ENCODE results near the gene CCL4L2.
A peak's percentile ranks its signal among the peaks of the same experiment; 100 is the strongest.
"Not testable (repeated sequence)": the region's sequence is repeated elsewhere in the genome, so short reads cannot be mapped to it uniquely, and the experiment has no call there.

Gene CCL4L2

GRCh38 chr17:36195434-36196130, 15.3 kb upstream of the CCL4L2 start:
- DNase-seq (ENCODE audit: low read depth in 3 of 3), result no peak

GRCh38 chr17:36196131-36196486, 14.8 kb upstream of the CCL4L2 start:
- DNase-seq (ENCODE audit: low read depth in 3 of 3), result no peak

- no peak for DNase-seq (ENCODE audit: low read depth in 3 of 3)
These were observed 13.5 kb upstream of the CCL4L2 start for GRCh38 chr17:36197387-36197703.

GRCh38 chr17:36198831-36199465, 11.9 kb upstream of the CCL4L2 start:
- peak in 1 of 3 experiments; percentile 22 for DNase-seq (ENCODE audit: low read depth in 3 of 3)

- DNase-seq (ENCODE audit: low read depth in 3 of 3), result not testable (repeated sequence)
These were observed 9.8 kb upstream of the CCL4L2 start for GRCh38 chr17:36201102-36201501.

- DNase-seq (ENCODE audit: low read depth in 3 of 3), result not testable (repeated sequence)
These were observed 9.4 kb upstream of the CCL4L2 start for GRCh38 chr17:36201506-36201905.

- no peak for DNase-seq (ENCODE audit: low read depth in 3 of 3)
These were observed 7.5 kb upstream of the CCL4L2 start for GRCh38 chr17:36203335-36203734.

DNA sequence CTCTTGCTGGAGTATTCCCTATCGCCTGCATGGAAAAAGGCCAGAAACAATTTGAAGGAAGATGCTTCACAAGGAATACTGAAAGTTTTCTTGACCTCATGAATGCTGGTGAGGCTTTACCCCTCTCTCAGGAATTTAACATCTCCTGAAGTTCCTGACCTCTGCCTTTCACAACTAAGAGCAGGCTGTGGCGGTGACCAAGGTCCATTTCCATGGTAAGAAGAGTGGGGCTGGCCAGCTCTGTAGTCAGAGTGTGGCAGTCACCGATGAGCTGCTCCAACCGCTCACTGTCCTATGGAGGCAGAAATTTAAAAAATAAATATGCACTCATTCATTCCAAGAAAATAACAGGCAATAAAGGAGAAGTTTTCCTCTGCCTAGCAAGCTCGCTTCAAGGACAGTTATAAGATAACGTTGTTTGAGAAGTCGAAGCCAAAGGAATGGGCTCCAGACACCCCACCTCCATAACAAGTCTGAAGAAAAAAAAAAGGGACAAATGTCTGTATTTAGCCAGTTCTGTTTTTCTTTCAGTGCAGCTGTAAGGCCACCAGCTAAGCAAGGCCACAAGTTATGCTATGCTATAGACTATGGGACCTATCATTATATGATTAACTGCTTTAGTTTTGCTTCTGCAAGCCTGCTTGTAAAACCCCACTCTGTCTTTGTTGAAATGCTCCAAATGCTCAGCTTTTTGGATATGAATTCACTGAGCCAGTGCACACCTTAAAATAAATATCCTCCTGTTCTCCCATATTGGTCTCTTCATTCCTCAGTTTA, 6.0 kb upstream of the CCL4L2 start:
- DNase-seq (ENCODE audit: low read depth in 3 of 3), result no peak

DNA sequence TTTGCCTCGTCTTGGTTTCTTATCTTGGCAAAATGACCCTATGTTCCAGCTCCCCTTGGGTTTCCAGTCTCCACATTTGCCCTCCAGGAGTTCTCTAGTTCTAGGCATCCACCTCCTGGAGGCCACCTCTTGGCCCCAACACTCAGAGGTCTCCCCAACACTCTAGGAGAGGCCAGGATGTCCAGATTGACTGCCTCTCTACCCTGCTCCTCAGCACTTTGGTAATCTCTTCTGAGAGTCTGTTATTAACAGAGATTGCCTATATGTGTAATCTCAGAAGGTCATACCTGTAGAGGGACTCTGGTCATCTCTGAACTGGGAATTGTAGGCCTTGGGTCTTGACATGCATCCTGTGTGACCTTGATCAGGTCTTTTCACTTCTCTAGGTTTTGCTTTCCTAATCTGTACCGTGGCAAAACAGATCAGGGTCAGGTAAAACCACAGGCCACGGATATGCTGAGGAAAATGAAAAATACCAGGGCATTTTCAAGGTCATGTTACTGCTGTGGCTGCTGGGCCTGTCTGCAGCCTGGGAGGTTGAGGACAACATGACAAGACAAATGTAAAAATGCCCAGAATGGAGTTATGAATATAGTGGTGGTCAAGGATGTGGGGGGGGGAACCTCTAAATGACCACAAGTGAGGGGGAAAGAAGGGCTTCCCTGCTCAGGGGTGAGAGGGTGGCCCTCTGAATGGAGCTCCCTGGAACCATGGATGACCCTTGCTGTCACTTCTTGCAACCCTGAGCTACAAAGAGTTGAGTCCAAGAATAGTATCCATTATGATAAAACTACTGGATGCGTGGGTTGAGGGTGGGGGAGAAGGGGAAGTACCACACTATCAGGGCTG, 5.0 kb upstream of the CCL4L2 start:
- no peak for DNase-seq (ENCODE audit: low read depth in 3 of 3)

- DNase-seq (ENCODE audit: low read depth in 3 of 3), result not testable (repeated sequence)
These were observed 4.4 kb upstream of the CCL4L2 start for GRCh38 chr17:36206486-36206821.

- not testable (repeated sequence) for DNase-seq (ENCODE audit: low read depth in 3 of 3)
These were observed 3.5 kb upstream of the CCL4L2 start for GRCh38 chr17:36207383-36207782.

DNA sequence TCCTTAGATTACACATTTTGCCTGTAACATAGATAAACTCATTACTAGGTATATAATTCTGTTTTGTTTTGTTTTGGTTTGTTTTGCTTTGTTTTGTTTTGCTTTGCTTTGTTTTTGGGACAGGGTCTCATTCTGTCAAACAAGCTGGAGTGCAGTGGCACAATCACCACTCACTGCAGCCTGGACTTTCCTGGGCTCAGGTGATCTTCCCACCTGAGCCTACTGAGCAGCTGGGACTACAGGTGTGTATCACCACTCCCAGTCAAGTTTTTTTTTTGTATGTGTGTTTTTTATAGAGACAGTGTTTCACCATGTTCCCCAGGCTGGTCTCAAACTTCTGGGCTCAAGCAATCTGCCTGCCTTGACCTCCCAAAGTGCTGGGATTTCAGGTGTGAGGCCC, 1.3 kb upstream of the CCL4L2 start:
- DNase-seq (ENCODE audit: low read depth in 3 of 3), result no peak

- not testable (repeated sequence) for DNase-seq (ENCODE audit: low read depth in 3 of 3)
These were observed 815 bp downstream of the CCL4L2 start for GRCh38 chr17:36211484-36212271.

- DNase-seq (ENCODE audit: low read depth in 3 of 3), result no peak
These were observed 1.4 kb downstream of the CCL4L2 start for GRCh38 chr17:36212272-36212605.

DNA sequence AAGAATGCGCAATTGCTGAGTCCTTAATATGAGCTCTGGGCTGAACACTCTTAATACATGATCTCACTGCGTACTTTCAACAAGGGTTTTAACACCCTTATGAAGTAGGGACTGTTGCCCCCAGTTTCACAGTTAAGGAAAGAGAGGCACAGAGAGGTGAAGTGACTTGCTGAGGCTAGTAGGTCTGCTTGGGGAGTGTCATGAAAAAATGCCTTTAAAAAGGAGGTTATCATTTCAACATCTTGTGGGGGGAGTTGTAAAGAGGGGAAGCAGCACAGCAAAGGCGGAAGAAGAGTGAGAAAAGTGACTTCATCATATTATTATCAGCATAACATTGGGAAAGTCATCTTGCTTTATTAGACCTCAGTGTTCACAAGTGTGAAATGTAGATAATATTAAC, 2.1 kb downstream of the CCL4L2 start:
- no peak for DNase-seq (ENCODE audit: low read depth in 3 of 3)

GRCh38 chr17:36213695-36214094, 2.8 kb downstream of the CCL4L2 start:
- DNase-seq (ENCODE audit: low read depth in 3 of 3), result no peak

DNA sequence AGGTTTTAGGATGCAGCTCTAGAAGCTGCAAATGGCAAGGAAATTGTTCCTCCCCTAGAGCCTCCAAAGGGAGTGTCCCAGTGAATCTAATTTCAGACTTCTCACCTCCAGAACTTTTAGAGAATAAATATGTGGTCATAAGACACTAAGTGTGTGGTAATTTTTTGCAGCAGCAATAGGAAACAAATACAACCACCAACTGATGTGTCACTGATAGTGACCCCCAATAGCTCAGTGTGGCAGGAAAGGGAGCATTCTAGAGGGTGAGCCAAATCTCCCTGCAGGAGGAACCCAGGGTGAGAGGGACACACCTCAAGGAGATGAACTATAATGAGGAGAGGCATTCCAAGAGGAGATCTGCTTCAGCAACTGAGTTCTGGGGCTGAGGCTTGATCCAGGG, 4.1 kb downstream of the CCL4L2 start:
- DNase-seq (ENCODE audit: low read depth in 3 of 3), result no peak

DNA sequence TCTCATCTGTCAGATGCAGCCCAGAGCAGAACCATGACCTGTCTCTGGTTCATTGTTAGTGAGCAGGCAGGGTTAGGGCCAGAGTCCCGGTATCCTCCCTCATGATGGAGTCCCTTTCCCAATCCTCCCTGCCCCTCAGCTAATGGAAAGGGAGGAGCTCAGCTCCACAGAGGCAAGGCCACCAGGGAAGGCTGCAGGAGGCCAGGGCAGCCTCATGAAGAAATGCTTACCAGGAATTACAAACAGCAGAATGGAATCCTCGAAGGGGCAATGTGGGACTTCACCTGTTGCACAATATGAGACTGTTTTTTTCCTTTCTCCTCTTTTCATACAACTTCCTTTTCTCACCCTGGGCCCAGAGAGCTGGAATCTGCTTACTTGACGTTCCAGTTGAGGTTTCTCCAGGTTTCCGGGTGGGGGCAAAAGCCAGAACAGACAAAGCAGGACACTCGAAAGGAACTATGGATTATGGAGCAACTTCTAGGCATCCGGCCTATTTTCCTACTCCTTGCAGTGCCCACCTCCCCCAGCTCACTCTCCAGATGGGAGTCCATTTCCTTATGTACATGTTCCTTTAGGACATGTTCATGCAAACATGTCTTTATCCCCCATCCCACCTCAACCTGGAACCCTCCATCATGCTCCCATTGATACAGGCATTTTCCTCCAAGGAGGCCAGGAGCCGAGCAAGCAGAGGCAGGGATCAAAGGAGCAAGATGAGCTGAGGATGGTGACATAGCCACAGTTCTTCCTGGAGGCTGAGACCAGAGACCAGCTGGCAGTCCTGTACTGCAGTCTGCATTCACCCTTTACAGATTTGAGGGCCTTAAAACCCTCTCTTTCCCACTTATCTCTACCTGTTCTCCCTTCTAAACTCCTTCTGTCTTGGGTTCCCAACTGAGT, 4.8 kb downstream of the CCL4L2 start:
- not testable (repeated sequence) for DNase-seq (ENCODE audit: low read depth in 3 of 3)

DNA sequence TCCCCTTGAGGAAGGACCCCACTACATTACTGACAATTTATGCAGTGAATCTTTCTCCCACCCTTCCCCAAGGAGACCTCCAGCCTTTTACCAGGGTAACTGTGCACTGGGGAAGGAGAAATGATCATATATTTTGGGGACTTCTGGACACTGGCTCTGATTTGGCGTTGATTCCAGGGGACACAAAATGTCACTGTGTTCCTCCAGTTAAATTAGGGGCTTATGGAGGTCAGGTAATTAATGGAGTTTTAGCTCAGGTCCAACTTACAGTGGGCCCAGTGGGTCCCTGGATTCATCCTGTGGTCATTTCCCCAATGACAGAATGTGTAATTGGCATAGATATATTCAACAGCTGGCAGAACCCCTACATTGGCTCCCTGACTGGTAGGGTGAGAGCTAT, 8.7 kb downstream of the CCL4L2 start:
- not testable (repeated sequence) for DNase-seq (ENCODE audit: low read depth in 3 of 3)

All from stimulated activated CD4-positive, alpha-beta T cell treated with anti-CD3 and anti-CD28 coated beads, TNF-alpha, amount 100 ng/mL, for 24 hours (primary cell).